SU-DHL-6 (cell line): ENCODE measurements around the gene KCTD1.

Experiments
- H2AFZ ChIP-seq: fragments of 200-600 bp; sonication (generic); 2 replicates; pipeline ENCODE4 v1.6.1; 2014; ENCODE audit warnings: low read depth, mild to moderate bottlenecking, moderate library complexity, mixed read lengths, antibody characterized with exemption, low read length; ENCODE audit not compliant: severe bottlenecking
- H3F3A ChIP-seq: fragments of 200-600 bp; shearing (Covaris generic); 2 replicates; pipeline ENCODE4 v1.6.0; 2016; ENCODE audit warnings: antibody characterized with exemption, mild to moderate bottlenecking; ENCODE audit not compliant: insufficient read depth
- H3K27ac ChIP-seq: fragments of 200-600 bp; sonication (generic); 2 replicates; pipeline ENCODE4 v1.5.1; 2016; ENCODE audit warnings: low read depth, mild to moderate bottlenecking, low read length, moderate library complexity, mixed read lengths
- H3K27me3 ChIP-seq: fragments of 200-600 bp; sonication (generic), shearing (Covaris generic); 2 replicates; pipeline ENCODE4 v1.6.0; 2014; ENCODE audit warnings: mild to moderate bottlenecking, low read length
- H3K36me3 ChIP-seq: fragments of 200-600 bp; sonication (generic); 2 replicates; pipeline ENCODE4 v1.6.1; 2014; ENCODE audit warnings: mild to moderate bottlenecking, low read length, mixed read lengths
- H3K4me2 ChIP-seq: fragments of 300-600, 200-600 bp; shearing (Covaris generic), sonication (generic); 2 replicates; pipeline ENCODE4 v1.6.0; 2014; ENCODE audit warnings: low read length, low read depth, mild to moderate bottlenecking; ENCODE audit not compliant: poor library complexity, severe bottlenecking
- H3K4me3 ChIP-seq: fragments of 200-600 bp; sonication (generic); 2 replicates; pipeline ENCODE4 v1.5.1; 2014; ENCODE audit warnings: antibody characterized with exemption, low read length, mild to moderate bottlenecking, mixed read lengths; ENCODE audit not compliant: insufficient read depth, poor library complexity, severe bottlenecking
- H3K79me2 ChIP-seq: fragments of 200-600 bp; sonication (generic); 2 replicates; pipeline ENCODE4 v1.6.1; 2014; ENCODE audit warnings: mild to moderate bottlenecking, low read length, moderate library complexity; ENCODE audit not compliant: insufficient read depth
- H3K9ac ChIP-seq: fragments of 200-600 bp; sonication (generic); 2 replicates; pipeline ENCODE4 v1.7.0; 2014; ENCODE audit warnings: mild to moderate bottlenecking, low read length
- H3K9me2 ChIP-seq: fragments of 200-600 bp; sonication (generic); replicated peaks from 2 replicates; pipeline ENCODE4 v1.6.1; 2014; ENCODE audit warnings: low read length; ENCODE audit not compliant: insufficient read depth
- H3K9me3 ChIP-seq: fragments of 200-600 bp; sonication (generic); 2 replicates; pipeline ENCODE4 v1.6.1; 2014; ENCODE audit warnings: low read length, mixed read lengths; ENCODE audit not compliant: insufficient read depth
- H4K20me1 ChIP-seq: fragments of 200-600 bp; sonication (generic); 2 replicates; pipeline ENCODE4 v1.6.1; 2014; ENCODE audit warnings: low read depth, mild to moderate bottlenecking, antibody characterized with exemption, low read length, moderate library complexity, mixed read lengths
- EZH2phosphoT487 ChIP-seq: fragments of 200-600 bp; sonication (generic), shearing (Covaris generic); conservative IDR thresholded peaks from 2 replicates; pipeline ENCODE4 v1.6.1; 2018; ENCODE audit warnings: mild to moderate bottlenecking, antibody characterized with exemption, low read length, moderate library complexity, mixed read lengths
- TF ChIP-seq, protein P1 (sequence below): fragments of 200-600 bp; sonication (generic); IDR thresholded peaks from one replicate; pipeline ENCODE4 v1.5.1; 2017; ENCODE audit warnings: antibody characterized with exemption, mild to moderate bottlenecking, low read length, moderate library complexity; ENCODE audit not compliant: insufficient read depth, poor library complexity, severe bottlenecking

KCTD1 gene

DNA sequence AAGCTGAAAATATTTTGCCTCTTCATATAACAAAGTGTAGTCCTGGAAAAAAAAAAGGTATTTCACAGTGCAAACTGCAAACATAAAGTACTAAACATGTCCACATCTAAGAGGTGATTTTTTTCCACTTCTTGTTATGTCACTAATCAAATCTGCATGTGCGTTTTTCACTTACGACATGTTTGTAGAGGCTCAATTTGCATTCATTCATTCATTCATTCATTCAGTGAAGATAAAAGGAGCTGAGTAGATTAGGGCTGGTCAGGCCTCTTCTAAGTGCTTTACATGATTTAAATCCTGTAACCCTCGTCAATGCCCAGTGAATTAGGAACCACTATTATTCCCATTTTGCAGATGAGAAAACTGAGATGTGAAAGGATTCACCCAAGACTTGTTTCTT, 88.5 kb downstream of the KCTD1 start:
- Histone ChIP-seq H3K9me2 (no peaks in the 10 kb centered on the region), H4K20me1 (no peaks in the 10 kb centered on the region), H3K9ac (no peak overlapping the region), H3F3A (no peaks in the 10 kb centered on the region), H3K4me2 (no peak overlapping the region), H3K27me3 (no peaks in the 10 kb centered on the region), H3K27ac (no peak overlapping the region), H3K79me2 (no peaks in the 10 kb centered on the region), H2AFZ (no peak overlapping the region), H3K36me3 (no peaks in the 10 kb centered on the region), H3K9me3 (no peaks in the 10 kb centered on the region), H3K4me3 (no peak overlapping the region)
- TF ChIP-seq EZH2phosphoT487 = no peak
- TF ChIP-seq, protein P1, sequence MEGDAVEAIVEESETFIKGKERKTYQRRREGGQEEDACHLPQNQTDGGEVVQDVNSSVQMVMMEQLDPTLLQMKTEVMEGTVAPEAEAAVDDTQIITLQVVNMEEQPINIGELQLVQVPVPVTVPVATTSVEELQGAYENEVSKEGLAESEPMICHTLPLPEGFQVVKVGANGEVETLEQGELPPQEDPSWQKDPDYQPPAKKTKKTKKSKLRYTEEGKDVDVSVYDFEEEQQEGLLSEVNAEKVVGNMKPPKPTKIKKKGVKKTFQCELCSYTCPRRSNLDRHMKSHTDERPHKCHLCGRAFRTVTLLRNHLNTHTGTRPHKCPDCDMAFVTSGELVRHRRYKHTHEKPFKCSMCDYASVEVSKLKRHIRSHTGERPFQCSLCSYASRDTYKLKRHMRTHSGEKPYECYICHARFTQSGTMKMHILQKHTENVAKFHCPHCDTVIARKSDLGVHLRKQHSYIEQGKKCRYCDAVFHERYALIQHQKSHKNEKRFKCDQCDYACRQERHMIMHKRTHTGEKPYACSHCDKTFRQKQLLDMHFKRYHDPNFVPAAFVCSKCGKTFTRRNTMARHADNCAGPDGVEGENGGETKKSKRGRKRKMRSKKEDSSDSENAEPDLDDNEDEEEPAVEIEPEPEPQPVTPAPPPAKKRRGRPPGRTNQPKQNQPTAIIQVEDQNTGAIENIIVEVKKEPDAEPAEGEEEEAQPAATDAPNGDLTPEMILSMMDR = no peak

DNA sequence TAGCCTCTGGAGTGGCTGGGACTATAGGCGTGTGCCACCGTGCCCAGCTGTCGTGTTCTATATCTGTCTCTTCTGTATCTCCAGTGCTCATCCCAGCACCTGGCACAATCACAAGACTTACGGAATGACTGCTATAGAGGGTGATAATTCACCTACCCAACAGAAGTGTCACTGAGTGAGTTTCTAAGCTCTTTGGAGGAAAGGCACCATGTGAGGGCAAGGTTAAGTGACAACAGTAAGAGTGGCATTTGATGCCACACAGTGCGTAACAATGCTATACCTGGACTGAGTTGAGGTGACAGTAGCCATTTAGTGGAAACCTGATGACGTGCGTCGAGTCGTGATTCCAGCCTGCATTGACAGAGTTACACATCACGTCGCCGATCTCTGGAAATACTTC, 89.0 kb downstream of the KCTD1 start:
- H3K36me3 ChIP-seq = no peaks in the 10 kb centered on the region
- no peaks in the 10 kb centered on the region for H3K9me2 ChIP-seq
- no peaks in the 10 kb centered on the region for H3K27me3 ChIP-seq
- H2AFZ ChIP-seq = no peak overlapping the region
- no peaks in the 10 kb centered on the region for H3F3A ChIP-seq
- H3K4me3 ChIP-seq = no peak overlapping the region
- TF ChIP-seq, protein P1 = no peak
- no peak overlapping the region for H3K27ac ChIP-seq
- no peaks in the 10 kb centered on the region for H3K79me2 ChIP-seq
- no peaks in the 10 kb centered on the region for H3K9me3 ChIP-seq
- no peak overlapping the region for H3K4me2 ChIP-seq
- no peaks in the 10 kb centered on the region for H4K20me1 ChIP-seq
- H3K9ac ChIP-seq = no peak overlapping the region

DNA sequence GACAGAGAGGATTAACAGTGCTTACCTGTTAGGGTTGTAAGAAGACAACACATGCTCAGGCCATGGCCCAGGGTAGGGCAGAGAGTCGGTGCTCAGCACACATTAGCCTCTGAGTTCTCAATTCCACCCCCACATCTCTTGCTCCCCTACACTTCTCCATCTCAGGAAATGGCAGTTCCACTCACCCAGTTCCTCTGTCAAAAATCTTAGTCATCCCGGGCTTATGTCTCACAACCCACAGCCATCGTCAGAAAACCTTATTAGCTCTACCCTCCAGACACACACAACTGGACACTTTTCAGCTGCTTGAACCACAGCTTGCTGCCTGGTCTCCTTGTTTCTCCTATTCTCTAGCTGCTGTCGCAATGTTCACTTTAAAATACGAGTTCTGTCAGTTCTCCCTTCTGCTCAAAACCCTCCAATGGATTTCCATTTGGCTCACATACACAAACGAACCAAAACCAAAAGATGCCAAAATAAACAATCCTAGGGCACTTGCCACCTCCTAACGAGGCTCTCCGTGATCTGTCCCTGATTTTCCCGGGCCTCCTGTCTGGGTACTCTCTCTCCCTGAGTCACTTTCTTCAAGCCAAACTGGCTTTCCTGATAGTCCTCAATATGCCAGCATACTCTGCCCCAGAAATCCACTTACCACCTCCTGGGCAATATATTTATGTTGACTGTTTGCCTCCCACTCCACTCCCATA, 89.7 kb downstream of the KCTD1 start:
- no peaks in the 10 kb centered on the region for H4K20me1 ChIP-seq
- H3K9me3 ChIP-seq = no peaks in the 10 kb centered on the region
- H3F3A ChIP-seq = no peaks in the 10 kb centered on the region
- no peaks in the 10 kb centered on the region for H3K27me3 ChIP-seq
- TF ChIP-seq, protein P1 = no peak
- no peak for TF ChIP-seq EZH2phosphoT487
- no peak overlapping the region for H3K27ac ChIP-seq
- no peak overlapping the region for H3K9ac ChIP-seq
- H3K4me3 ChIP-seq = no peak overlapping the region
- no peak overlapping the region for H2AFZ ChIP-seq
- H3K4me2 ChIP-seq = no peak overlapping the region
- no peaks in the 10 kb centered on the region for H3K36me3 ChIP-seq
- H3K79me2 ChIP-seq = no peaks in the 10 kb centered on the region
- no peaks in the 10 kb centered on the region for H3K9me2 ChIP-seq
